Heart left ventricle (tissue), 13 donors: Measurements from ENCODE around the gene FUT2.

ENCODE experiments used
- POLR2A ChIP-seq, 2 donors: fragments of 450-650 bp; IDR thresholded peaks; one replicate each; pipeline ENCODE4 v1.6.1; 2017; ENCODE audit warnings: antibody characterized with exemption in 2 of 2, mild to moderate bottlenecking in 2 of 2, moderate library complexity in 2 of 2
- TF ChIP-seq, protein P1 (sequence below), 12 donors: fragments of 200-600 bp; sonication (generic) in 4 of 12; IDR thresholded peaks; one replicate each; pipeline versions ENCODE4 v1.5.0 to v1.8.0; 2018 to 2022; ENCODE audit warnings: antibody characterized with exemption in 12 of 12, mild to moderate bottlenecking in 5 of 12
- donor health status: ischemic (EF 13 %, LVEDD 7.1; RV severe dilation, severe dysfunction).
- donor health status: DM: no; HTN: yes; CAD: no.
- donor health status: DM: no; HTN: no; CAD: no.
- donor health status: ischemic (EF 25% LVEDD 6.9; RV normal size, moderate dysfunction).
- donor health status: ischemic (EF 25% LVEDD 5.7; RV mildly dilated, moderate dysfunction).
- donor health status: ischemic (EF 35%, LVEDD 5.7; RV mildly dilated, moderate dysfunction).
- donor health status: nonischemic (EF 11% LVEDD 7.7; RV severe dilation, severe dysfunction).
- donor health status: DM: yes; HTN: yes; CAD: no.
- donor health status: PGD.
- donor health status: ischemic (EF 29% LVEDD 5.4; RV normal size, mild dysfunction).
- donor health status: nonischemic (EF 23%, LVEDD 6.1; RV moderate dilation, normal function).

DNA sequence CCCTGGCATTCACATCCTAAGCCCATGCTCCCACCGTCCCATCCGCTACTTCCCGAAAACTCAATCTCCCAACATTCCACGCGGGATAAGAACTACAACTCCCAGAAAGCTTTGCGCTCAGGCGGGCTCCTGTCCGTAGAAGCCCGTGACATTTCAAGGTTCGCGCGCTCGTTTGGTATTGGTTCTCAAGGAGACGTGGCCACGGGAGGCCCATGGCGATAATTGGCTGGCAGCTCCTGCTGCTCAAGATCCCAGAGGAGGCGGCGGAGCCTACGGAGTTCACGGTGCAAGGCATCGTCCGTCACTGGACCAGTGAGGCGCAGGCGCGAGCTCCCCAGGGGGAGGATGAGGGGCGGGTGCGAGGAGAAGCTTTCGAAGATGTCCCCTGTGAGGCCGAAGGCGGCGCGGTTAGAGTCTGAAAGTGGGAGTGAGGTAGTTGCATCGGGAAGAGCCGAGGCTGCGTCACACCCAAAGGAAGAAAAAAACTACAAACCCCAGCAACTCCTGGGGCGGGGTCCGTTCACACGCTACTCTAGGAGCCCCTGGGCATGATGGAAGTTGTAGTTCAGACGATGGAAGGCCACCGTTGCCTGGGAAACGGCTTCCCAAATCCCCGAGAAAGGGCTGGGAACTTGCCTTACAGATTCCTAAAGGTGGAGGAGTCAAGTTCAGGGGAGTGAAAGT lies 25.0 kb downstream of the FUT2 start:
- TF ChIP-seq, protein P1, sequence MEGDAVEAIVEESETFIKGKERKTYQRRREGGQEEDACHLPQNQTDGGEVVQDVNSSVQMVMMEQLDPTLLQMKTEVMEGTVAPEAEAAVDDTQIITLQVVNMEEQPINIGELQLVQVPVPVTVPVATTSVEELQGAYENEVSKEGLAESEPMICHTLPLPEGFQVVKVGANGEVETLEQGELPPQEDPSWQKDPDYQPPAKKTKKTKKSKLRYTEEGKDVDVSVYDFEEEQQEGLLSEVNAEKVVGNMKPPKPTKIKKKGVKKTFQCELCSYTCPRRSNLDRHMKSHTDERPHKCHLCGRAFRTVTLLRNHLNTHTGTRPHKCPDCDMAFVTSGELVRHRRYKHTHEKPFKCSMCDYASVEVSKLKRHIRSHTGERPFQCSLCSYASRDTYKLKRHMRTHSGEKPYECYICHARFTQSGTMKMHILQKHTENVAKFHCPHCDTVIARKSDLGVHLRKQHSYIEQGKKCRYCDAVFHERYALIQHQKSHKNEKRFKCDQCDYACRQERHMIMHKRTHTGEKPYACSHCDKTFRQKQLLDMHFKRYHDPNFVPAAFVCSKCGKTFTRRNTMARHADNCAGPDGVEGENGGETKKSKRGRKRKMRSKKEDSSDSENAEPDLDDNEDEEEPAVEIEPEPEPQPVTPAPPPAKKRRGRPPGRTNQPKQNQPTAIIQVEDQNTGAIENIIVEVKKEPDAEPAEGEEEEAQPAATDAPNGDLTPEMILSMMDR (IDR thresholded peaks at IDR 0.05): peak in 1 of 12 donors; percentile 7
- no peak for TF ChIP-seq POLR2A (IDR thresholded peaks at IDR 0.05)
